Measurements from ENCODE around the gene KLHDC8A.
"Not testable (repeated sequence)": the region's sequence is repeated elsewhere in the genome, so short reads cannot be mapped to it uniquely, and the experiment has no call there.

Gene KLHDC8A

DNA sequence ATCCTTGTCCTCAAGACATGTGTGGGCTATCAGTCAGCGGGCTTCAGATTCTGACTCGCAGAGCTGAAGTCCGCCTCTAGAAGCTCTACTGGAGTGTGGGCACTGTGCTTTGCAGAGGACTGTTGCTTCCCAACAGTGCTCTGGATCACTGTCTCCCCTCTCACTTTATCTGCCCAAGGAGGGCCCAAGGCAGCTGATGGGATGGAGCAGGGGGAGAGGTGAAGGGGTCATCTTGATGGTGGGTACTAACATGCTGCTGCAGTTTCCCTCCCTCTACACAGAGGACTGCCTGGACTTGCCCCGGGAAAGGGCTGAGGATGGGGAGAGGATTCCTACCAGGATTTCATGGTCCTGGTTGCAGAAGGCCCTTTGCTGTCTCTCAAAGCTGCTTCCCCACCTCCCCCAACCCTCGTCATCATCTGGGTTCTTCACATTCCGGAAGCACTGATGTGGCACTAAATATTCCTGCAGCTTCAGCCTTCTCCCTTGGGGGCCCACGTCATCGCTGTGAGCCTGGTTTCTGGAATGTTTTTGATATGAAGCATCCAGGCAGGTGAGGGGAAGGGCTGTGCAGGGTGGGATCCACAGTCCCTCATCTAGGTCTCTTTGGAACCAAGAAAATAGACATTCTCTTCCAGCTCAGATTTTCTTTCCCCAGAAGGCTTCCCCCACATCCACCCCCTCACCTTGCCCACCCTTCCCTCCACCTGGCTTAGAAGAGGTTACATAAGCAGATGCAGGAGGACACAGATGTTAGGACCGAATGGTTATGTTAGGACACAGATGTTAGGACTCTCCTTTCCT, 58.3 kb downstream of the KLHDC8A start:
- no peak for DNase-seq (ENCODE audit: low read depth in 2 of 2)

DNA sequence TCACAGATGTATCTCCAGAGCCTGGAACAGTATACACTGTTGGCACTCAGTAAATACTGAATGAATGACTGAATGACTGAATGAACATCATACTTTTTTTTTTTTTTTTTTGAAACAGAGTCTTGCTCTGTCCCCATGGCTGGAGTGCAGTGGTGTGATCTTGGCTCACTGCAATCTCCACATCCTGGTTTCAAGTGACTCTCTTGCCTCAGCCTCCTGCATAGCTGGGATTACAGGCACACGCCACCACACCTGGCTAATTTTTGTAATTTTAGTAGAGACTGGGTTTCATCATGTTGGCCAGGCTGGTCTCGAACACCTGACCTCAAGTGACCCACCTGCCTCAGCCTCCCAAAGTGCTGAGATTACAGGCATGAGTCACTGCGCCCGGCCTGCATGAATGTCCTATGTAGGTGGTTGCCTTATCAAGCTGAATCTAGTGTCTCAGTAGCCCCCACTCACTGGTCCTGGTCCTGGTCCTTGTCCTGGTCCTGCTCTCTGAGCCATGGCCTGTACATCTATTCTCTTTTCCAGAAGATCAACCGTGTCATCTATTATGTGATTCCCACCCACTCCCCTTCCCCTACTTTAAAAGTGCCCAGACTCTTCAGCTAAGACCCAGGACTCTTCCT, 59.1 kb downstream of the KLHDC8A start:
- not testable (repeated sequence) for DNase-seq (ENCODE audit: low read depth in 2 of 2)

DNA sequence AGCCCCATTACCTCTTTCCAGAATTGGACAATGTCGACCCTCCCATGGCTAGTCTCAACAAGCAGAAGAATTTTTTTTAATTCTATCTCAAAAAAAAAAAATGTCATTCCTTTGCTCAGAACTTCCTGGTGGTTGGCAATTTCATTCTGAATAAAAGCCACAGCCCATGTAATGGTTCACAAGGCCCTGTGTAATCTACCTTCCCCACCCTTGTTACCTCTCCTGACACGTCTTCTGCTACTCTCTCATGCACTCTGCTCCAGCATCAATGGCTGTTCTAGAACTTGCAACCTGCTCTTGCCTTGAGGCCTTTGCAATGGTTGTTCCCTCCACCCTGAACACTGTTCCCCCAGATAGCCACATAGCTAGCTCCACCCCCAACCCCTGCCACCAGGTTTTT, 60.6 kb downstream of the KLHDC8A start:
- DNase-seq (ENCODE audit: low read depth in 2 of 2), result no peak

DNA sequence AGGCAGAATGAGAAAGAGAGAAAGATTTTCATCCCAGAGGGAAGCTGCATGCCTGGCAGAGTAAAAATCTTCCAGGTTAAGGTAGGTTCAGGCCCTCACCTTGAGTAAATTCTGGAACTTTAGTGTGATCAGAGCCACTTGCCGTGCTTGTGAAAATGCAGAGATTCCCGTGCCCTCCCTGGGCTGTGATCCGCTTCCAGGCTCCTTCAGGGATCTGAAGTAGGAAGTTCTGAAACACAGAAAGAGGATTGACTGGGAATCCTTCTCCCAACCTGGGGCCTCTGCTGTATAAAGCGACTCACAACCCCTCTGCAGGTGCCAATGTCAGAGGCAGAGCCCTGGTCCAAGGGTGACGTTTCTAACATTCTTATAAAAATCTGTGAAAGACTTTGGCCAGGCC, 61.8 kb downstream of the KLHDC8A start:
- DNase-seq (ENCODE audit: low read depth in 2 of 2), result no peak

DNA sequence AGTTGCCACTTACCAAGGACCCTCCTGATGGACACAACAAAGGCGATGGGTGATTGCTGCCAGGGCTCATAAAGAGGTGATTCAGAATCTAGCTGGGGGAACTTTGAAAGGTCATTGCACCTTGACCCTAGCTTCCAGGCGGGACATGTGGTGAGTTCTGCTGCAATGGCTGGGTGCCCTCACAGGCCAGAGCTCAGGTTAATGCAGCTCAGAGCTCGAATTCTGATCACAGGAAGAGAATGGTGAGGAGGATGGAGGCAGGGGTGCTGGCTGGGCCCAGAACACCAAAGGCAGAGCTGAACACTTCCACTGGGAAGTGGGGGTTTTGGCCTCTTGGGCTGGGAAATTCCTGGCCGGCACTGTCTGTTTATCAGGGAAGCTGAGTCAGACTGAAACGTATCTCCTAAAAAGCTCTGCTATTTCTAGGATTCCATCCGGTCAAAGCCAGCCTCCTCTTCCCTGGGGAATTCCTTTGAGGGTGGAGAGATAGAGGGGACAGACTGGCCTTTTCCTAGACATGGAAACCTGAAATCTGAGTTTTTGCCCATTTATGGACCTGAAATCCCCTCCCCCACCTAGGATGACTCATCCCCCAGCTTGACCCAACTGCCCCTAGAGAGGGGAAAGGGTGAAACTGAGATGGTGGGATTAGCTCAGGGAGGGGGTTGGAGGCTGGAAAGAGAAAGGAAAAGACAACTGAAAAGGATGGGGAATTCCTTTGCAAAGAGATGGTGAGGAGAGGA, 62.4 kb downstream of the KLHDC8A start:
- DNase-seq (ENCODE audit: low read depth in 2 of 2), result no peak

DNA sequence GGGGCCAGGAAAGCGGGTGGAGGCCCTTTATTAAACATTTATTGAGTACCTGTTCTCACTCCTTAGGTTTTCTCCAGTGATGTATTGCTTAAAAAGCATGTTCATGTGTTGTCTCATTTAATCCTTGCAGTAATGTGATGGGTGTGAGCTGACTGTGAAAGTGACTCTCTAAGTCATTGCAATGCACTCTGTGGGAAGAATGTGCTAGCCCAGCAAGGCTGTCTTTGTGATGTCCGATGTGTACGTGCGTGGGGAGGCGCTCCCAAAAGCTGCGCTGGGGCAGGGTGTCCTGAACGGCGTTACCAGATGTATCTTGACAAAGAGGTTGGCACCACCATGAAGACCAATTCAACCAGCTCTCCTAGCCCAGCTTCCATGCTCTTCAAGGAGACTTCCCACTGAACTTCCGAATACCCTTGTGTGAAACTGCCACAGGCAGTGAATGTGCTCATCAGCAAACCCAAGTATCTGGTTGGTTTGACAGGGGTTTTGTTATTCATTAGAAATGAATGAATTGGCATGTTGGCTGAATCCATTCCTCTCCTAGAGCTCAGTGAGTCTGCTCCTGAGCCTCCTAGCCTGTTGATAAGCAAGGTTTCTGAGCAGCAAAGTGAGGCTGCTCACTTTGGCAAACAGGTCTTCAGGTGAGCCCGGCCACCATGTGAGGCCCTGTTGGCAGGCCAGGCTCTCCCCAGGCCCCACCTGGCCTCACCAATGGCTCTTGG, 63.2 kb downstream of the KLHDC8A start:
- DNase-seq (ENCODE audit: low read depth in 2 of 2), result no peak

DNA sequence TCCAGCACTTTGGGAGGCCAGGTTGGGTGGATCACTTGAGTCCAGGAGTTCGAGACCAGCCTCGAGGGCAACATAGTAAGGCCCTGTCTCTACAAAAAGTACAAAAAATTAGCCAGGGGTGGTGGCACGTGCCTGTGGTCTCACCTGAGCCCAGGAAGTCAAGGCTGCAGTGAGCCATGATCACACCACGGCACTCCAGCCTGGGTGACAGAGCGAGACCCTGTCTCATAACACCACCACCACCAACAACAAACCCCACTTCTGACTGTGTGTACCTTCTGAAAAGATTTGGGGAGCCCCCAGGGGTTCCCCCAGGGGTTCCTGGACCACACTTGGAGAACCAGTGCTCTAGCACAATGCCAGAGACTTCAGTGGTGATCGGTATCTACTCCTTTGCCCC, 65.1 kb downstream of the KLHDC8A start:
- DNase-seq (ENCODE audit: low read depth in 2 of 2), result no peak

DNA sequence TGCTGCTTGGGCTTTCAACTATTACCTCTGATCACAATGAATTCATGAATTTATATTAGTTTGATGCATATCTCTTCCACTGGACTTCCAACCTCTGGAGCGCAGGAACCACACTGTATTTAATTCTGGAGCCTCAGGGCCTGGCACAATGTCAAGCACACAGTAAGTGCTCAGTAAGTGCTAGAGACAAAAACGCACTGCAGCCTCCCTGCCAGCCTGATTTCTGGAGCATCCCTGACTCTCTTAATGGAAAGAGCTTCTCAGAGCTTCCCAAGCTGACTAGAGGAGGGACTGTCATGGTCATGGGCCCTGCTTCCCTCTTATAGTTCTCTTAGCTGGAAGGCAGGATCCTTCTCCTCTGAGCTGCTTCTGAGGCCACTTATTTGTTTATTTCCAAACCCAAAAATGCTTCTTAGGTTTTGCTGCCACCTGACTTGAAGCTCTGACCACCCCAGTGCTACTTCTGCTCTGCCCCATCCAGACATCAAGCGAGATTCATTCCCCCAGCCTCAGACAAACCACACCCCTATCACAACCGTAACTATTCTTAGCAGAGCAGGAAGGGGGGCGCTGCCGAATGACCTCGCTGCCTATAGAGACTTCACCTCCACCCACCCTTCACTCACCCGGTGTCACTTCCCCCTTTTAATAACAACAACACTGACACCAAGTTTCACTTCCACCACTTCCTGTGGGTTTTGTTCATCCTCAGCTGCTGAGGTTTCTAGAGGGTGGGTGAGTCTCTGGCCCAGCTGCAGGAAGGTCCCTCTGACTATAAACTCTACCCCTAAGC, 68.8 kb downstream of the KLHDC8A start:
- peak; percentile 59 to 71 for DNase-seq (ENCODE audit: low read depth in 2 of 2)

DNA sequence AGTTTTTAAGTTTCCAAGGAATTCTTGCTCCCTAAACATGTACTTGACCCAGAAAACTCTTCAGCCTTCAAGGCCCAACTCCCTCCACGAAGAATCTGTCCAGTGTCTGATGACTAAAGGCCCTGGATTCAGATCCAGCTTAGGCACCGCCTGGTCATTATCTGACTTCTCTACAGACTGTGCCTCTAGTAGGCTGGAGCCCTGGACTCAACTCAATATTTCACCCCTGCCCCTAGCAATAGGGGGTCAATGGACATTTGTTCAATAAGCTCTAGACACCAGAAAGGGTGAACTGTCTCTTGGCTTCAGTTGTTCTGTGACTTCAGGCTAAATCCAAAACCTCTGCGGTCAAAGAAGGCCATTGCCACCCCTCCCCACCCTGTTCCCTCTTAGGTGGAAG, 69.6 kb downstream of the KLHDC8A start:
- no peak for DNase-seq (ENCODE audit: low read depth in 2 of 2)

DNA sequence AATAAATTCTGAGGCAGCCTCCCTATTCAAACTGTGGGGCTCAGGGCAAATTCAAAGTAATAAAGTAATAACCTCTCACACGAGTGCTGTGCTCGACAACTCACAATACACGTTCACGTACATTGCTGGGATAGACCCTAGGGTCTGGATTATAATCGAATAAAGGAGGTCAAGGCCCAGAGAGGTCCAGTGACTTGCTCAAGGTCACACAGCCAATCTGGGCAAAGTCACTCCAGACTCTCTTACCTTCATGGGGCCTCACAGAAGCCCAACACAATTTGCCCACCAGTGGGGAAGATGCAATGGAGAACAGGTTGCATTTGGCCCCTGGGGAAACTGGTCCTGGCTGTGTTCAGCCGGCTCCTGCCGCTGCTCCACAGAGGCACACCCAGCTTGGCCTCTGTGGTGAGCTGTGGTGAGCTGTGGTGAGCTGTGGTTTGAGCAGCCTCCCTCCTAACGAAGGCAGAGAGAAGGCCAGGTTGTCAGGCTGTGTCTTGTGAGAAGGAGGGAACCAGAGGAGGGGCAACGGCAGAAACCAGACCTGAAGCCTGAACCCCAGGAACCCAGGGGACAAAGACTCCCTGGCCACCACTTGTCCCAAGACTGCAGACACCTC, 70.3 kb downstream of the KLHDC8A start:
- peak; percentile 30 to 39 for DNase-seq (ENCODE audit: low read depth in 2 of 2)
